ENCODE measurements around the gene HS2ST1. TPM values are rescaled to one million over a fixed set of nuclear protein-coding genes. Genes with fewer than 3 reads are reported as not detected.
"Not testable (repeated sequence)": the region's sequence is repeated elsewhere in the genome, so short reads cannot be mapped to it uniquely, and the experiment has no call there.

Gene HS2ST1
- total RNA-seq, 2 donors from 2014 or later: 11.5 to 11.7 TPM

DNA sequence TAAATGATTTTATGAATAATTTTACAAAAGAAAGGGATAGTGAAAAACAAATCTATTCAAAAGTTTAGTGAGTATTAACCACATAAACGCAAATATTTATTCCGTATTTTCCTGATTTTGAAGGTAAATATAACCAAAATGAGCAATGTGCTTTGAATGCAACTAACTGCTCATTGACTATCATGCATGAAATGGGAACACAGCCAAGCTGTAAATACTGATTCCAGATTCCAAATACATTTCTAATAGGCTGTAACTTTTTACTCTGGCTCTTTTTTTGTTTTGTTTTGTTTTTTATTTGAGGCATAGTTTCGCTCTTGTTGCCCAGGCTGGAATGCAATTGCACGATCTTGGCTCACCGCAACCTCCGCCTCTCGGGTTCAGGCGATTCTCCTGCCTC is 42.3 kb upstream of the HS2ST1 start:
- intact Hi-C loops (cut with DNase I): no loop called here
- no peaks in the 10 kb centered on the region for H3K9me3 ChIP-seq
- TF ChIP-seq POLR2AphosphoS5 (IDR thresholded peaks at IDR 0.05): no peak
- H3K36me3 ChIP-seq: no peaks in the 10 kb centered on the region
- H3K4me3 ChIP-seq: no peak overlapping the region
- no peak overlapping the region for H3K27ac ChIP-seq
- no peak for DNase-seq (ENCODE audit: low spot score)
- WGBS: 89% methylated on average over 8 of the region's 8 CpGs
- no peaks in the 10 kb centered on the region for H3K4me1 ChIP-seq (replicated peaks)
- H3K27me3 ChIP-seq (replicated peaks; ENCODE audit: insufficient read depth): no peaks in the 10 kb centered on the region

- Histone ChIP-seq H3K27me3 (replicated peaks; ENCODE audit: insufficient read depth) (no peaks in the 10 kb centered on the region), H3K4me3 (no peak overlapping the region), H3K27ac (no peak overlapping the region), H3K4me1 (replicated peaks) (no peaks in the 10 kb centered on the region), H3K36me3 (no peaks in the 10 kb centered on the region), H3K9me3 (no peaks in the 10 kb centered on the region)
- 91% methylated on average over 1 of the region's 1 CpG for WGBS
- TF ChIP-seq POLR2A (IDR thresholded peaks at IDR 0.05): no peak
- TF ChIP-seq POLR2AphosphoS5 (IDR thresholded peaks at IDR 0.05): no peak
- TF ChIP-seq, protein P1, sequence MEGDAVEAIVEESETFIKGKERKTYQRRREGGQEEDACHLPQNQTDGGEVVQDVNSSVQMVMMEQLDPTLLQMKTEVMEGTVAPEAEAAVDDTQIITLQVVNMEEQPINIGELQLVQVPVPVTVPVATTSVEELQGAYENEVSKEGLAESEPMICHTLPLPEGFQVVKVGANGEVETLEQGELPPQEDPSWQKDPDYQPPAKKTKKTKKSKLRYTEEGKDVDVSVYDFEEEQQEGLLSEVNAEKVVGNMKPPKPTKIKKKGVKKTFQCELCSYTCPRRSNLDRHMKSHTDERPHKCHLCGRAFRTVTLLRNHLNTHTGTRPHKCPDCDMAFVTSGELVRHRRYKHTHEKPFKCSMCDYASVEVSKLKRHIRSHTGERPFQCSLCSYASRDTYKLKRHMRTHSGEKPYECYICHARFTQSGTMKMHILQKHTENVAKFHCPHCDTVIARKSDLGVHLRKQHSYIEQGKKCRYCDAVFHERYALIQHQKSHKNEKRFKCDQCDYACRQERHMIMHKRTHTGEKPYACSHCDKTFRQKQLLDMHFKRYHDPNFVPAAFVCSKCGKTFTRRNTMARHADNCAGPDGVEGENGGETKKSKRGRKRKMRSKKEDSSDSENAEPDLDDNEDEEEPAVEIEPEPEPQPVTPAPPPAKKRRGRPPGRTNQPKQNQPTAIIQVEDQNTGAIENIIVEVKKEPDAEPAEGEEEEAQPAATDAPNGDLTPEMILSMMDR (IDR thresholded peaks at IDR 0.05): no peak
- DNase-seq (ENCODE audit: low spot score): no peak
- intact Hi-C loops (cut with DNase I): no loop called here
These were observed 38.7 kb upstream of the HS2ST1 start for GRCh38 chr1:86875722-86876121.

DNA sequence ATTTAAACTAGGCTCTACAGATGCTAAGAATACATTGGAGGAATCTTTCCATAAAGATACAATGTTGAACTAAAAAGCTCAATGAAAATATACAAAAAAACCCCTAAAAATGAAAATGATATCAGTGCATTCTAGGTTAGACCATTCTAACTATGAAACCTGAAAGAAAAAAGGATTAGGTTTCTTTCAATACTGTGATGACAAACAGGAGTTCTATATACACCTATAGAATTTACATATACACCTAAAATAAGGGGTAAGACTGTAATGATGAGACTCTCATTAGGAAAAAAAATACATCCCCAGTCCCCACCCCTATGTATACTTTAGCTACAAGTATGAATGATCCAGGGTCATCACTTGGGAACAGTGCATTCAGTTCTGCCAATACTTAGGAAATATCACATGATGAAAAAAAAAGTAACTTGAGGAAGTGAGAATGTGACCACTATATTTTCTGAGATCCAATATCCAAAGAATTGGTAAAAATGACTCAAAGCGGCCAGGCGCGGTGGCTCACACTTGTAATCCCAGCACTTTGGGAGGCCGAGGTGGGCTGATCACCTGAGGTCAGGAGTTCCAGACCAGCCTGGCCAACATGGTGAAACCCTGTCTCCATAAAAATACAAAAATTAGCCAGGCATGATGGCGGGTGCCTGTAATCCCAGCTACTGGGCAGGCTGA is 26.8 kb upstream of the HS2ST1 start:
- no peak overlapping the region for H3K27ac ChIP-seq
- H3K4me1 ChIP-seq (replicated peaks): no peaks in the 10 kb centered on the region
- no peaks in the 10 kb centered on the region for H3K9me3 ChIP-seq
- intact Hi-C loops (cut with DNase I): no loop called here
- WGBS: 95% methylated on average over 5 of the region's 5 CpGs
- no peaks in the 10 kb centered on the region for H3K36me3 ChIP-seq
- no peak overlapping the region for H3K4me3 ChIP-seq
- DNase-seq (ENCODE audit: low spot score): no peak
- TF ChIP-seq, protein P1 (IDR thresholded peaks at IDR 0.05): no peak
- no peak for TF ChIP-seq POLR2AphosphoS5 (IDR thresholded peaks at IDR 0.05)
- TF ChIP-seq POLR2A (IDR thresholded peaks at IDR 0.05): no peak
- H3K27me3 ChIP-seq (replicated peaks; ENCODE audit: insufficient read depth): no peaks in the 10 kb centered on the region

- Histone ChIP-seq H3K4me3 (no peak overlapping the region), H3K4me1 (replicated peaks) (no peaks in the 10 kb centered on the region), H3K36me3 (no peaks in the 10 kb centered on the region), H3K9me3 (no peaks in the 10 kb centered on the region), H3K27ac (no peak overlapping the region), H3K27me3 (replicated peaks; ENCODE audit: insufficient read depth) (no peaks in the 10 kb centered on the region)
- over 99% methylated on average over 5 of the region's 5 CpGs for WGBS
- intact Hi-C loops (cut with DNase I): no loop called here
- TF ChIP-seq POLR2AphosphoS5 (IDR thresholded peaks at IDR 0.05): no peak
- TF ChIP-seq, protein P1 (IDR thresholded peaks at IDR 0.05): no peak
- no peak for TF ChIP-seq POLR2A (IDR thresholded peaks at IDR 0.05)
- no peak for DNase-seq (ENCODE audit: low spot score)
These were observed 26.1 kb upstream of the HS2ST1 start for GRCh38 chr1:86888327-86888726.

GRCh38 chr1:86899401-86899800 is 15.0 kb upstream of the HS2ST1 start:
- no CpG with 5 or more reads among the region's 33 CpGs for WGBS
- H3K36me3 ChIP-seq; intact Hi-C loops (cut with DNase I): not testable (repeated sequence)

GRCh38 chr1:86905875-86906274 is 8.6 kb upstream of the HS2ST1 start:
- intact Hi-C loops (cut with DNase I): no loop called here
- 0% methylated on average over 1 of the region's 1 CpG for WGBS

More at GRCh38 chr1:86899401-86899800, 15.0 kb upstream of the HS2ST1 start:
- not testable (repeated sequence) for H3K4me3 ChIP-seq; H3K27ac ChIP-seq; H3K4me1 ChIP-seq (replicated peaks); H3K9me3 ChIP-seq; DNase-seq (ENCODE audit: low spot score); H3K27me3 ChIP-seq (replicated peaks; ENCODE audit: insufficient read depth)

More at GRCh38 chr1:86905875-86906274, 8.6 kb upstream of the HS2ST1 start:
- Histone ChIP-seq H3K27ac (no peak overlapping the region), H3K9me3 (no peaks in the 10 kb centered on the region), H3K4me1 (replicated peaks) (no peaks in the 10 kb centered on the region), H3K27me3 (replicated peaks; ENCODE audit: insufficient read depth) (no peaks in the 10 kb centered on the region), H3K4me3 (no peak overlapping the region), H3K36me3 (no peaks in the 10 kb centered on the region)
- TF ChIP-seq POLR2A (IDR thresholded peaks at IDR 0.05): no peak
- TF ChIP-seq, protein P1 (IDR thresholded peaks at IDR 0.05): no peak
- TF ChIP-seq POLR2AphosphoS5 (IDR thresholded peaks at IDR 0.05): no peak
- DNase-seq (ENCODE audit: low spot score): no peak
